ENCODE results near the gene KRTAP10-2. TPM values are rescaled to one million over a fixed set of nuclear protein-coding genes. Genes with fewer than 3 reads are reported as not detected.

Gene KRTAP10-2
- total RNA-seq, 2 experiments from 2014 or later = not detected

DNA sequence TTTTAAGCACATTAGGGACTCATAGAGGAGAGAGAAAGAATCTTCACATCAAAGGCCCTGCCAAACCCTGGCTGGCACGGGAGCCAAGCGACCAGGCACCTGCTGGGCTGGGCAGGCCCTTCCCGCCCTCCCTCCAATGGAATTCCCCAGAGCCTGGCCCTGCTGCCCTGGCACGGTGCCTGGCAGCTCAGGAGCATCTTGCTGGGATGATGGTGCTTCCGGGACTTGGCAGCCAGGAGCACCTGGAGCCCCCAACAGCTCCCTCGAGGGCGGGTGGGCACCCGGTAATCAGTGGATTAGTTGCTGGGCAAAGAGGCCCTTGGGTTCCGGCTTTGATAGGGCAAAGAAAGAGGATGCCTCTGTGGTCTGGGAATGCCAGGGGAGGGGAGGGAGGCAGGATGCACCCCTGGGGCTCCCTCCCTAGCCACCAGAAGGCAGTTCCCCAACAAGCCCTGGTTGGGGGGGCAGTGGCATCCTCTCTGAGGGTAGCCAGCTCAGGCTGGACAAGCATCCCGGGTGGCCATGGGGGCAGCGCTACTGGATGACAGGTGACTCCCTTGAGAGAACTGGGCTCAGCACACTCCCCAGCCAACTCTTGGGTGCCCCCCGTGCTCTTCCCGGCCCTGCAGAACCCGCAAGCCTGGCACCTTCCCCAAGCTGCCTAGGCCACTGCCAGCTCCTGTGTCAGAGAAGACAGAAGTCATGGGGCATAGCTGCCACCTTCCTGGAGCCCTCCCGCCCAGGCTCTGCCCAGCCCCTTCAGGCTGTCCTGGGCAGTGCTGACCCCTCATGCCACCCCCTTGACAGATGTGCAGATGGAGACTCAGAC, 37.7 kb downstream of the KRTAP10-2 start:
- ChIA-PET CTCF (interaction anchor here (0.7 to 1.3 kb wide), 3 partner anchors 34 to 280 kb away, joined by 3 to 4 read pairs (median 3); no protein-coding TSS in a partner anchor), POLR2A (no interaction called here)
- H3K27me3 Mint-ChIP-seq = no peaks in the 10 kb centered on the region
- H3K27ac Mint-ChIP-seq = no peak overlapping the region
- no peak for ATAC-seq
- H3K36me3 Mint-ChIP-seq (ENCODE audit: low read depth) = no peaks in the 10 kb centered on the region
- no peak for DNase-seq
- H3K9me3 Mint-ChIP-seq = no peaks in the 10 kb centered on the region
- peaks cover 4% of the 10 kb centered on the region for H3K4me1 Mint-ChIP-seq (ENCODE audit: low read depth)
- intact Hi-C loops (cut with micrococcal nuclease) = loop anchor here (5.0 to 10.0 kb wide), 2 partner anchors 231 to 279 kb away; no protein-coding TSS in a partner anchor
- H3K4me3 Mint-ChIP-seq = no peak overlapping the region
- TF ChIP-seq, protein P1, sequence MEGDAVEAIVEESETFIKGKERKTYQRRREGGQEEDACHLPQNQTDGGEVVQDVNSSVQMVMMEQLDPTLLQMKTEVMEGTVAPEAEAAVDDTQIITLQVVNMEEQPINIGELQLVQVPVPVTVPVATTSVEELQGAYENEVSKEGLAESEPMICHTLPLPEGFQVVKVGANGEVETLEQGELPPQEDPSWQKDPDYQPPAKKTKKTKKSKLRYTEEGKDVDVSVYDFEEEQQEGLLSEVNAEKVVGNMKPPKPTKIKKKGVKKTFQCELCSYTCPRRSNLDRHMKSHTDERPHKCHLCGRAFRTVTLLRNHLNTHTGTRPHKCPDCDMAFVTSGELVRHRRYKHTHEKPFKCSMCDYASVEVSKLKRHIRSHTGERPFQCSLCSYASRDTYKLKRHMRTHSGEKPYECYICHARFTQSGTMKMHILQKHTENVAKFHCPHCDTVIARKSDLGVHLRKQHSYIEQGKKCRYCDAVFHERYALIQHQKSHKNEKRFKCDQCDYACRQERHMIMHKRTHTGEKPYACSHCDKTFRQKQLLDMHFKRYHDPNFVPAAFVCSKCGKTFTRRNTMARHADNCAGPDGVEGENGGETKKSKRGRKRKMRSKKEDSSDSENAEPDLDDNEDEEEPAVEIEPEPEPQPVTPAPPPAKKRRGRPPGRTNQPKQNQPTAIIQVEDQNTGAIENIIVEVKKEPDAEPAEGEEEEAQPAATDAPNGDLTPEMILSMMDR (IDR thresholded peaks at IDR 0.05) = no peak

DNA sequence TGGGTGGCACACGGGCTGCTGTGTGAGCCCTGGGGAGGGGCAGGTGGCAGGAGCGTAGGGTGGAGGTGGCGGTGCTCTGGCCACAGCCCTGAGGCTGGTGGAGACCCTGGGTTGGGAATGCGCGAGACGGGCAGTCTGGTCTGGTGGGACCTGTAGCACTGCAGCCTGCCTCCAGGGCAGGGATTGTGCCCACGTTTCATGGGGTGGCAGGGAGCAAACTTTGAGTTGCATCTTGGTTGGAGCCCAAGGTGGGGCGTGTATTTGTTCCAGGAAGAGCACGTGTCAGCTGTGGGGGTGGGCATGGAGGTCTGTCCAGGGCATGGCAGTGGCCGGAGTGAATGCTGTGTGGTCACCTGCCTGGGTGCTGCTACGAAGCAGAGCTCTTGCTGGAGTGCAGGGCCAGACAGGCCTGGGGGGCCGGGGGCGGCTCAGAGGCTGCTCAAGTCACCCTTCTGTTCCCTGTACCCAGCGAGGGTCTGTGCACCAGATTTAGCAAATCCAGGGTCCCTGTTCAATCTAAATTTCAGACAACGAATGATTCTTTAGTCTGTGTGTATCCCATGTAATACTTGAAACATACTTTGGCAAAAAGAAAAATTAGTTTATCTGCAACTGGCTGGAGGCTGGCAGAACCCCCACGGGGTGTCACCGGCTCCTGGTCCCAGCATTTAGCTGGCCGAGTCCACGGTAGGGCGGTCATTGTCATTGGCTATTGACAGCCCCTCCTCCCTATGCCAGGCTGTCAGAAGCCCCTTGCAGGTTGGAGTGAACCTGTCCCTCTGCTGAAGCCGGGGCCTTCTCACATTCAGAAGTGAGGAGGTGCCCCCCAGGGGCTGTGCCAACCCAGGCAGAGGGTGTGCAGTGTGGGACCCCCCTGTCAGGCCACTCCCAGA, 38.6 kb downstream of the KRTAP10-2 start:
- ChIA-PET POLR2A (no interaction called here), CTCF (interaction anchor here (0.7 to 1.3 kb wide), 2 partner anchors 230 to 280 kb away, joined by 3 to 4 read pairs; no protein-coding TSS in a partner anchor)
- no peaks in the 10 kb centered on the region for H3K36me3 Mint-ChIP-seq (ENCODE audit: low read depth)
- DNase-seq (no peak), ATAC-seq (no peak)
- no peaks in the 10 kb centered on the region for H3K27me3 Mint-ChIP-seq
- peaks cover 4% of the 10 kb centered on the region for H3K4me1 Mint-ChIP-seq (ENCODE audit: low read depth)
- intact Hi-C loops (cut with micrococcal nuclease) = loop anchor here (5.0 to 10.0 kb wide), 2 partner anchors 232 to 280 kb away; no protein-coding TSS in a partner anchor
- no peak overlapping the region for H3K27ac Mint-ChIP-seq
- TF ChIP-seq, protein P1 (IDR thresholded peaks at IDR 0.05) = no peak
- H3K4me3 Mint-ChIP-seq = no peak overlapping the region
- no peaks in the 10 kb centered on the region for H3K9me3 Mint-ChIP-seq

DNA sequence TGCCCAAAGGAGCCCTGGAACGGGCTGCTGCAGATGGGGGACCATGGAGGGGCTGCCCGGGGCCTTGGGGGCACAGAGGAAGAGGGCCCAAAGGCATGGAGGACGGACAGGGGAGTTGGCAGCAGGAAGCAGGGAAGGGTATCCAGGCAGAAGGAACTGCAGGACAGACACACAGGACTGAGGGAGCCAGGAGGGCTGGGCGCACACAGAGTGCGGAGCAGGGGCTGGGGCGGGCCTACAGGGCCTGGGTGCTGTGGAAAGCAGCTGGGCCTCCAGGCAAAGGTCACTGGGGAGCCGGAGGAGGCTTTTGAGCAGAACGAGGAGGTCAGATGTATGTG, 39.4 kb downstream of the KRTAP10-2 start:
- intact Hi-C loops (cut with micrococcal nuclease) = loop anchor here (5.0 to 10.0 kb wide), 2 partner anchors 233 to 280 kb away; no protein-coding TSS in a partner anchor
- DNase-seq = no peak
- POLR2A ChIA-PET = no interaction called here

DNA sequence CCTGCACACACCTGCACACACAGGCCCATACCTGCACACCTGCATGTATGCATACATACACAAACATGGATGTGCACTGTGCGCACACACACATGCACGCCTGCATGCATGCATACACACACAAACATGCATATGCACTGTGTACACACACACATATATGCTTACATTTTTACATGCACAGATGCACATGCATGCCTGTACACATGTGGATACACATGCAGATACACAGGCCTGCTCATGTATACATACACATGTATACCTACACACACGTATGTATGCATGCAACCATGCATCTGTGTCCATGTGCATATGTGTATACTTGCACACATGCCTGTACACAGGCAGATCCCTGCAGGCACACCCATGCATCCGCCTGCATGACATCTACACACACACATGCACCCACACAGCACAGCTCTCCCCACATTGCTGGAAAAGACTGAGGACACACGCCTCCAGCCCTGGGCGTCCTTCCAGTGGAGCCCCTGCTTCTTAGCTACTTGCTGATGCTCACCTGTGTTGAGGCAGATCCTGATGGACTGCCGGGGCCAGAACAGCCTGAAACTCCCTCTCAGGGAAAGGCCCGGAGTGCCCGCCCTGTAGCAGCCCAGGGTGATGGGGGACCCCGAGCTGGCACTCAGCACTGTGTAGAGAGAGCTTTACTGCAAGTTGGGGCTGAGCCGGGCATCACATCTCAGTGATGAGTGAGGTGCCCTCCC, 39.9 kb downstream of the KRTAP10-2 start:
- Mint-ChIP-seq H3K4me3 (no peak overlapping the region), H3K27ac (no peak overlapping the region), H3K36me3 (ENCODE audit: low read depth) (no peaks in the 10 kb centered on the region), H3K4me1 (ENCODE audit: low read depth) (peaks cover 4% of the 10 kb centered on the region), H3K9me3 (no peaks in the 10 kb centered on the region), H3K27me3 (no peaks in the 10 kb centered on the region)
- CTCF ChIA-PET = interaction anchor here (0.6 to 2.6 kb wide), 37 partner anchors 10 to 416 kb away, joined by 3 to 31 read pairs (median 4); partner anchors contain the start of genes KRTAP12-3 and UBE2G2
- intact Hi-C loops (cut with micrococcal nuclease) = loop anchor here (5.0 to 10.0 kb wide), 2 partner anchors 233 to 281 kb away; no protein-coding TSS in a partner anchor
- POLR2A ChIA-PET = no interaction called here
- DNase-seq = no peak
- TF ChIP-seq, protein P1 (IDR thresholded peaks at IDR 0.05) = no peak
- no peak for ATAC-seq

More for the DNA sequence above, 39.4 kb downstream of the KRTAP10-2 start:
- Mint-ChIP-seq H3K27me3 (no peaks in the 10 kb centered on the region), H3K36me3 (ENCODE audit: low read depth) (no peaks in the 10 kb centered on the region), H3K4me1 (ENCODE audit: low read depth) (peaks cover 4% of the 10 kb centered on the region), H3K27ac (no peak overlapping the region), H3K9me3 (no peaks in the 10 kb centered on the region), H3K4me3 (no peak overlapping the region)
- TF ChIP-seq, protein P1 (IDR thresholded peaks at IDR 0.05) = no peak
- CTCF ChIA-PET = interaction anchor here (1.1 to 2.6 kb wide), 5 partner anchors 107 to 289 kb away, joined by 3 to 31 read pairs (median 4); partner anchors contain the start of gene UBE2G2
- no peak for ATAC-seq
